Astrocyte of the cerebellum (primary cell): ENCODE data around the gene GCNT2.

ENCODE experiments used
- DNase-seq: peaks from one replicate; pipeline ENCODE4 v3.0.0-alpha.2; 2011; ENCODE audit warnings: low read depth
- H3K4me3 ChIP-seq: 2 replicates; pipeline ENCODE4 v1.5.1; 2011; ENCODE audit warnings: mild to moderate bottlenecking, low read depth, low read length, moderate library complexity
- CTCF ChIP-seq: IDR thresholded peaks from 2 replicates; pipeline ENCODE4 v1.5.1; 2012; ENCODE audit warnings: low read length, low read depth, moderate library complexity, mild to moderate bottlenecking; ENCODE audit errors: missing control alignments
- in situ Hi-C: cut with HindIII; loops from 2 replicates; pipeline ENCODE4 v1.10.0; 2017; ENCODE audit warnings: low sequenced_read_pairs

GCNT2 gene

GRCh38 chr6:10495029-10495428 is 26.1 kb upstream of the GCNT2 start:
- no peak for DNase-seq
- TF ChIP-seq CTCF = no peak
- H3K4me3 ChIP-seq = no peak overlapping the region
- in situ Hi-C loops = no loop called here

- peak; percentile 7 for TF ChIP-seq CTCF
- DNase-seq = no peak
- in situ Hi-C loops = no loop called here
- no peak overlapping the region for H3K4me3 ChIP-seq
Measured at GRCh38 chr6:10505529-10505928, 15.6 kb upstream of the GCNT2 start.

DNA sequence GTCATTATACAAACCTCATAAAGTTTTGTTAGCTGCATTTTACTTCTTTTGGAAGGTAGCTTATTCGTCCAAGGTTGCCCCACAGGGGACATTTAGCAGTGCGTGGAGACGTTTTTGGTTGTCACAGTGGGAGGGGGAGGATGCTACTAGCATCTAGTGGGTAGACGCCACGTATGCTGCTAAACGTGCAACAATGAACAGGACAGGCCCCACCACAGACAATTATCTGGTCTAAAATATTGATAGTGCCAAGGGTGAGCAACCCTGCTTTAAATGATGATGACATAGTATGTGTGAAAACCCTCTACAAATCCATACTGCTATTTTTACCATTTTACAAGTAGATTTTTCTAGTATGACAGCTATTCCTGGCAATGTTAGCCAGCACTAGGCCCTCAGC is 13.9 kb upstream of the GCNT2 start:
- no peak for TF ChIP-seq CTCF
- H3K4me3 ChIP-seq = no peak overlapping the region
- no peak for DNase-seq
- in situ Hi-C loops = no loop called here

DNA sequence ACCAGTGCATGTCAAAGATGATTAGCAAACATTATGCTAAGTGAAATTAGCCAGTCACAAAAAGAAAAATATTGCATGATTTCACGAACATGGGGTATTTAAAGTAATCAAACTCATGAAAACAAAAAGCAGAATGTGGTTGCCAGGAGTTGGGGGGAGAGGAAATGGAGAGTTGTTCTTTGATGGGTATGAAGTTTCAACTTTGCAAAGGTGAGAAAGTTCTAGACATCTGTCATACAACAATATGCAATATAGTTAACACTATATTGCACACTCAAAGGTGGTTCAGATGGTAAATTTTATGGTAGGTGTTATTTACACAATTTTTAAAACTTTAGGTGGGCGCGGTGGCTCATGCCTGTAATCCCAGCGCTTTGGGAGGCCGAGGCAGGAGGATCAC is 13.4 kb upstream of the GCNT2 start:
- no peak for TF ChIP-seq CTCF
- DNase-seq = no peak
- H3K4me3 ChIP-seq = no peak overlapping the region
- in situ Hi-C loops = no loop called here

DNA sequence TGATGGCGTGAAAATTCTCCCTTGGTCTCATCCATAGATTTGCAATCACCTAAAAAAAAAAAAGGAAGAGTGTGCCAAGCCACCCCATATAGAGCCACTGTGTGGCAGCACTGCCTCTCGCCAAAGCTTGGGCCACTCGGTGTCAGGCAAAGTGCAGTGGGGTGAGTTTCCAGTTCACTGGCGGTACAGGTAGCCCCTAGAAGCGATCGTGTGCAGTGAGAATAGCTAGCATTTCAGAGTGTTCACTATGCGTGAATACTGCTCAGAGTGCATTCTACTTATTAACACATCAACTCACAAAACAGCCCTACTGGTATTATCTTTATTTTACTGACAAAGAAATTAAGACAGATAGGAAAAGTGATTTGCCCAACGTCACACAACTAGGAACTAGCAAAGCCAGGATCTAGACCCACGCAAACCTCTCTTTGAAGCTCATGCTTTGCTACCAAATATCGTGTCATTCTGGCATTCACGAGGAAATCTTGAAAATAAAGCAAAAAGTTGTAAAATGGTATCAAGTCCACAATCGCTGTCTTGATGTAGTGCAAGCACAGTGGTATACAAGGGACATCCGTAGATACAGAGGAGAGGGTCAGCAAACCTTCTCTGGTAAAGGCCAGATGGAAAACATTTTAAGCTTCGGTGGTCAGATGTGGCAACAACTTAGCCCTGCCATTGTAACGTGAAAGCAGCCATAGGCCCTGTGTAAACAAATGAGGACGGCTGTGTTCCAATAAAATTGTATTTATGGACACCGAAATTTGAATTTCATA is 10.4 kb upstream of the GCNT2 start:
- TF ChIP-seq CTCF = peak; percentile 73
- H3K4me3 ChIP-seq = no peak overlapping the region
- no peak for DNase-seq
- in situ Hi-C loops = no loop called here

- DNase-seq = no peak
- H3K4me3 ChIP-seq = no peak overlapping the region
- in situ Hi-C loops = no loop called here
- no peak for TF ChIP-seq CTCF
Measured at GRCh38 chr6:10511477-10511876, 9.7 kb upstream of the GCNT2 start.
